Heart left ventricle (tissue), 16 donors: ENCODE measurements around the gene RPTOR. TPM values are rescaled to one million over a fixed set of nuclear protein-coding genes. Genes with fewer than 3 reads are reported as not detected.

Experiments
- ATAC-seq, 4 donors: fragments of 200-7000 bp; cut with Tn5 transposase; one replicate each; pipeline ENCODE4 v1.9.1; 2020 to 2022; ENCODE audit warnings: moderate library complexity in 4 of 4, mild to moderate bottlenecking in 3 of 4, moderate number of reproducible peaks in 1 of 4
- DNase-seq, 5 donors: peaks; one replicate each; pipeline ENCODE4 v3.0.0-alpha.2; 2020
- H3K27ac ChIP-seq, 12 donors: fragments of 200-600 bp; sonication (generic) in 4 of 12; one replicate each; pipeline versions ENCODE4 v1.5.0 to v1.8.0; 2016 to 2022; ENCODE audit warnings: mild to moderate bottlenecking in 2 of 12
- H3K27me3 ChIP-seq, 9 donors: fragments of 200-600 bp; sonication (generic) in 2 of 9; one replicate each; pipeline versions ENCODE4 v1.5.1 to v1.8.0; 2016 to 2022; ENCODE audit warnings: mild to moderate bottlenecking in 3 of 9
- H3K36me3 ChIP-seq, 9 donors: fragments of 200-600 bp; sonication (generic) in 2 of 9; one replicate each; pipeline versions ENCODE4 v1.5.0 to v1.8.0; 2018 to 2022; ENCODE audit warnings: mild to moderate bottlenecking in 2 of 9
- H3K4me1 ChIP-seq, 12 donors: fragments of 200-600 bp; sonication (generic) in 4 of 12; one replicate each; pipeline versions ENCODE4 v1.5.0 to v1.8.0; 2016 to 2022; ENCODE audit warnings: mild to moderate bottlenecking in 3 of 12
- H3K4me3 ChIP-seq, 12 donors: fragments of 200-600 bp; sonication (generic) in 4 of 12; one replicate each; pipeline versions ENCODE4 v1.5.0 to v1.8.0; 2017 to 2022; ENCODE audit warnings: mild to moderate bottlenecking in 9 of 12, moderate library complexity in 4 of 12
- H3K9me3 ChIP-seq, 12 donors: fragments of 200-600 bp; sonication (generic) in 4 of 12; one replicate each; pipeline versions ENCODE4 v1.5.0 to v1.8.0; 2016 to 2022; ENCODE audit warnings: mild to moderate bottlenecking in 1 of 12
- POLR2A ChIP-seq, 2 donors: fragments of 450-650 bp; IDR thresholded peaks; one replicate each; pipeline ENCODE4 v1.6.1; 2017; ENCODE audit warnings: antibody characterized with exemption in 2 of 2, mild to moderate bottlenecking in 2 of 2, moderate library complexity in 2 of 2
- WGBS, 4 donors: extraction: QIAGEN DNeasy Blood & Tissue Kit in 2 of 4; methylation state at CpG; one replicate each; pipeline versions ENCODE4 v1.1.5 to v1.1.7; 2013 to 2018; 5-methylcytosine and 5-hydroxymethylcytosine counted together
- intact Hi-C, 10 donors: fragments of 100-400 bp; cut with DNase I; formaldehyde crosslinking; loops; one replicate each; pipeline versions ENCODE4 v1.11.1 to v1.14.2; 2022
- polyA plus RNA-seq, 2 donors: library from polyadenylated mRNA; stranded (reverse); fragments of 200-250 nt; gene quantifications; one replicate each; pipeline ENCODE4 v1.2.3, GENCODE V29; 2013
- total RNA-seq, 9 donors: library from RNA; depleted of rRNA in 2 of 9; stranded (reverse); fragments of >200 nt in 2 of 9; fragmentation: NEBNext Ultra II Directional in 3 of 9; extraction: Animal tissue kit (Norgen Biotek cat#: 25700) in 3 of 9; gene quantifications; one replicate each; pipeline versions ENCODE4 v1.1.0 to v1.2.4, GENCODE V29; 2016 to 2023
- TF ChIP-seq, protein P1 (sequence below), 12 donors: fragments of 200-600 bp; sonication (generic) in 4 of 12; IDR thresholded peaks; one replicate each; pipeline versions ENCODE4 v1.5.0 to v1.8.0; 2018 to 2022; ENCODE audit warnings: antibody characterized with exemption in 12 of 12, mild to moderate bottlenecking in 5 of 12
- donor health status: ischemic (EF 13 %, LVEDD 7.1; RV severe dilation, severe dysfunction).
- donor health status: healthy with polysubstance abuse.
- donor health status: DM: no; HTN: yes; CAD: no.
- donor health status: DM: no; HTN: no; CAD: no.
- donor health status: ischemic (EF 25% LVEDD 6.9; RV normal size, moderate dysfunction).
- donor health status: ischemic (EF 25% LVEDD 5.7; RV mildly dilated, moderate dysfunction).
- donor health status: healthy.
- donor health status: DM: yes; HTN: yes; CAD: no.
- donor health status: ischemic (EF 35%, LVEDD 5.7; RV mildly dilated, moderate dysfunction).
- donor health status: nonischemic (EF 11% LVEDD 7.7; RV severe dilation, severe dysfunction).
- donor health status: DM: yes; HTN: yes; CAD: no.
- donor health status: PGD.
- donor health status: ischemic (EF 29% LVEDD 5.4; RV normal size, mild dysfunction).
- donor health status: nonischemic (EF 23%, LVEDD 6.1; RV moderate dilation, normal function).

Gene RPTOR
- total and polyA plus RNA-seq, 11 donors, result 14.7 to 31.7 (median 26.0) TPM

DNA sequence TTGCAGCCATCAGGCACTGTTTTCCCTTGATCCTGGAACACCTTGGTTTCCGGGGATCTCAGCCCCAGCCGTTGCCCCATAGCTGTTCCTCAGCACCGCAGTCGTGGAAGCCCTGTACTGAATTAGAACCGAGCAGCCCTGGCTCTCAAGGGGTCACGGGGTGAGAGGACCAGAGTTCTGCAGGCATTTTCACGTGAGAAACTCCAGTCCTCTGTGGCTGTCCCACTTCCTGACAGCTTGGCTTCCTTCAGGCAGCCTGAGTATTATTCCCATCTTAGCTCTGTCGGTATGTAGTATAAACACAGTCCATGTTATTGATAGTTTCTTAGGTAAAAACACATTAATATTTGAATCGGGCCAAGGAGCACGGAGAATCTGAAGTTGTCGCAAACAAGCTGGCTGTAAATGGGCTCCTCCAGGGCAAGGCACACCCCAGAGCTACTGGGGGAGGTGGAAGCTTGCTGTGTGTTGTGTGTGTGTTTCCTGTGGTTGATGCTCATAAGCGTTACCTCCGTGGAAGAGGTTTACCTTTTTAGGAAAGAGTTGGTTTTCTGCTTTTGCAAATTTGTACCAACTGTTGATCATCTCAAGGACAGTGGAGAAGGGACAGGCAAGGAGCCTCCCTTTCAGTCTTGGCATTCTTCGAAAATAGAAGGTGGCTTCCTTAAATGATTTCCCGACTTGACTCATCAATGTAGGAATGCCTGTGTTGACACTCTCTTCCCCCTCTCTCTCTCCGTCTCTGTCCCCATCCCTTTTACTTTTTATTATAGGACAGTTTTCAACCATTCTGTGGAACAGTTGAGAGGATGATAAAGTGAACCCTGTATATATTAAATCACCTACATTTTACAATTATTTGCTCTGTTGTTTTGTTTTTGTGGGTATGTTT, 238.1 kb downstream of the RPTOR start:
- DNase-seq (no peak), ATAC-seq (peak in 3 of 4 donors; percentile 17 to 34 (median 20))
- TF ChIP-seq, protein P1, sequence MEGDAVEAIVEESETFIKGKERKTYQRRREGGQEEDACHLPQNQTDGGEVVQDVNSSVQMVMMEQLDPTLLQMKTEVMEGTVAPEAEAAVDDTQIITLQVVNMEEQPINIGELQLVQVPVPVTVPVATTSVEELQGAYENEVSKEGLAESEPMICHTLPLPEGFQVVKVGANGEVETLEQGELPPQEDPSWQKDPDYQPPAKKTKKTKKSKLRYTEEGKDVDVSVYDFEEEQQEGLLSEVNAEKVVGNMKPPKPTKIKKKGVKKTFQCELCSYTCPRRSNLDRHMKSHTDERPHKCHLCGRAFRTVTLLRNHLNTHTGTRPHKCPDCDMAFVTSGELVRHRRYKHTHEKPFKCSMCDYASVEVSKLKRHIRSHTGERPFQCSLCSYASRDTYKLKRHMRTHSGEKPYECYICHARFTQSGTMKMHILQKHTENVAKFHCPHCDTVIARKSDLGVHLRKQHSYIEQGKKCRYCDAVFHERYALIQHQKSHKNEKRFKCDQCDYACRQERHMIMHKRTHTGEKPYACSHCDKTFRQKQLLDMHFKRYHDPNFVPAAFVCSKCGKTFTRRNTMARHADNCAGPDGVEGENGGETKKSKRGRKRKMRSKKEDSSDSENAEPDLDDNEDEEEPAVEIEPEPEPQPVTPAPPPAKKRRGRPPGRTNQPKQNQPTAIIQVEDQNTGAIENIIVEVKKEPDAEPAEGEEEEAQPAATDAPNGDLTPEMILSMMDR (IDR thresholded peaks at IDR 0.05), result no peak
- TF ChIP-seq POLR2A (IDR thresholded peaks at IDR 0.05), result no peak
- H3K36me3 ChIP-seq, result peaks cover 0 to 10% (median 0%) of the 10 kb centered on the region in 9 donors
- intact Hi-C loops, result no loop called here
- no peaks in the 10 kb centered on the region for H3K9me3 ChIP-seq
- peaks cover 0 to 44% (median 6%) of the 10 kb centered on the region in 12 donors for H3K4me1 ChIP-seq
- H3K27ac ChIP-seq, result peak overlapping the region in 4 of 12 donors; percentile 15 to 71 (median 48)
- 55 to 66% (median 60%) methylated on average over 16 of the region's 16 CpGs for WGBS, 4 donors
- no peak overlapping the region for H3K4me3 ChIP-seq
- H3K27me3 ChIP-seq, result no peaks in the 10 kb centered on the region

DNA sequence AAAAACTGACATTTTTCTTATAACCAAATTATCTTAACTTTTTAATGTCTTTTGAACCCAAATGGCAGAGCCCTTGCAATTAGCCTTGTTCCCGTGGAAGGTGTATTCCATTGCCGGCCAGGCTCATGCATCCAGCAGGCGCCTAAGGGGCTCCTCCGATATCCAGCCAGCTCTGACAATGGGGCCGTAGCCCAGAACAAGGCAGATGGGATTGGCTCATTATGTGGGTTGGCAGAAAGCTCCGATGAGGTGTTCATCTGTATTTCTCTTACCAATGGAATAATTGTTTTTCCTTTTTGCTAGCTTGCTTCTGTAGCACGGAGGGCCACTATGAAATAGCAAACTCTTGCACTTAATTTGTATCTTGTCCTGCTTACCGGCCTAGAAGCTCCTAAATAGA, 238.8 kb downstream of the RPTOR start:
- intact Hi-C loops, result no loop called here
- ATAC-seq (no peak), DNase-seq (no peak)
- H3K4me1 ChIP-seq, result peaks cover 0 to 49% (median 7%) of the 10 kb centered on the region in 12 donors
- peaks cover 0 to 4% (median 0%) of the 10 kb centered on the region in 9 donors for H3K36me3 ChIP-seq
- H3K27me3 ChIP-seq, result no peaks in the 10 kb centered on the region
- H3K4me3 ChIP-seq, result no peak overlapping the region
- H3K27ac ChIP-seq, result peak overlapping the region in 2 of 12 donors; percentile 66 to 71
- 92 to 93% (median 93%) methylated on average over 8 of the region's 8 CpGs for WGBS, 4 donors
- TF ChIP-seq POLR2A (IDR thresholded peaks at IDR 0.05), result no peak
- TF ChIP-seq, protein P1 (IDR thresholded peaks at IDR 0.05), result no peak
- no peaks in the 10 kb centered on the region for H3K9me3 ChIP-seq

DNA sequence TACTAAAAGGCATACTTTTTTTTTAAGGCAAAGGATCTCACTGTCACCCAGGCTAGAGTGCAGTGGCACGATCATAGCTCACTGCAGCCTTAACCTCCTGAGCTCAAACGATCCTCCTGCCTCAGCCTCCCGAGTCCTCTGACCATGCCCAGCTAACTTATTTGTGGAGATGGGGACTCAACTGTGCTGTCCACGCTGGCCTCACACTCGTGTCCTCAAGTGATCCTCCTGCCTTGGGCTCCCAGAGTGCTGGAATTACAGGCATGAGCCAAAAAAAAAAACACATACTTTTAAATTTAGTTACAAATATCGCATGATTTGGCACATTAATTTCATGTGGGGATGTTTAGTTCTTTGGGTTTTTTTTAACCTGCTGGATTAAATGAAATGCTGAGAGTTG, 239.3 kb downstream of the RPTOR start:
- 85 to 88% (median 86%) methylated on average over 6 of the region's 6 CpGs for WGBS, 4 donors
- Histone ChIP-seq H3K27ac (peak overlapping the region in 1 of 12 donors; percentile 71), H3K4me3 (no peak overlapping the region), H3K9me3 (no peaks in the 10 kb centered on the region), H3K36me3 (peaks cover 0 to 3% (median 0%) of the 10 kb centered on the region in 9 donors), H3K27me3 (no peaks in the 10 kb centered on the region), H3K4me1 (peaks cover 0 to 54% (median 10%) of the 10 kb centered on the region in 12 donors)
- DNase-seq (no peak), ATAC-seq (no peak)
- intact Hi-C loops, result no loop called here
- TF ChIP-seq, protein P1 (IDR thresholded peaks at IDR 0.05), result no peak
- no peak for TF ChIP-seq POLR2A (IDR thresholded peaks at IDR 0.05)

DNA sequence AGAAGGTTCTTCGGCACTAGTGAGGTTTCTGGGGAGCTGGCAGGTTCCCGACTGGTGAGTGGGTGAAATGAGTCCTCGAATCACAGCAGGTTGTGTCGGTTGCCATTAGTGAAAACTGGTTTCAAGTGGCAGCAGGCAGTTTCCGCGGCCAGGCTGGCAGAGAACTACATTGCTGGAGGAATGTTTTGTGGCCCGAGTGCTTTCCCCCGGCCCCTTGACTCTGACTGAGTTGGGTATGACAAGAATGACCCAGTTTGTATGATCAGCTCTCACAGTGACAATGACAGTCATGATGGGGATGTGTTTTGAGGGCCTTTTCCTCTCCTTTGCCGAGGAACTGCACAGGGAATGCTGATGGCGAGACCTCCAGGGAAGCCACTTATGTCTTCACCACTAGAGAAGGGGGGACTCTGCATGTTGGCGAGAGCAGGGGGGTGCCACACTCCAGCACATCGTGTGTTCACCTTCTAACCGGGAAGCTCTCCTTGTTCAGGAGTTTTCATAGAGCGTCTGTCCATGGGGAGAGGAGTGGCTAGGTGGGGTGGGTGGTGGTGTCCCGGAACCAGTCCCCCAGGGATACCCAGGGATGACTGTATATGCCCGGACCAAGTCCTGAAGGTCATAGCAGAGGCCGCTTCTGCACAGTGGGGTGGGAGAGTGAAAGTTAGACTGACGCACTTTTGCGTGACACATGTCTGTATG, 241.0 kb downstream of the RPTOR start:
- ATAC-seq (peak in 1 of 4 donors; percentile 31), DNase-seq (no peak)
- Histone ChIP-seq H3K4me1 (peaks cover 4 to 60% (median 19%) of the 10 kb centered on the region in 12 donors), H3K27me3 (no peaks in the 10 kb centered on the region), H3K9me3 (no peaks in the 10 kb centered on the region), H3K4me3 (no peak overlapping the region), H3K36me3 (no peaks in the 10 kb centered on the region), H3K27ac (no peak overlapping the region)
- intact Hi-C loops, result no loop called here
- WGBS, 4 donors, result 87 to 92% (median 89%) methylated on average over 18 to 19 of the region's 19 CpGs
- no peak for TF ChIP-seq POLR2A (IDR thresholded peaks at IDR 0.05)
- TF ChIP-seq, protein P1 (IDR thresholded peaks at IDR 0.05), result no peak
